Subcutaneous adipose tissue (tissue), 4 donors: ENCODE measurements around the gene SAPCD2. TPM values are rescaled to one million over a fixed set of nuclear protein-coding genes. Genes with fewer than 3 reads are reported as not detected.

ENCODE experiments used
- CTCF ChIP-seq: fragments of 450-650 bp; IDR thresholded peaks from one replicate; pipeline ENCODE4 v1.5.1; 2016; ENCODE audit warnings: low read depth, mild to moderate bottlenecking, control low read depth, antibody characterized with exemption, moderate library complexity
- total RNA-seq, 4 donors: library from RNA; depleted of rRNA; stranded (reverse); fragments of >200 nt; gene quantifications; one replicate each; pipeline ENCODE4 v1.1.0, GENCODE V29; 2016

SAPCD2 gene
- under 1 TPM in 3 of 4 donors, not detected in 1; 0.19 to 0.66 (median 0.51) TPM for total RNA-seq

- TF ChIP-seq CTCF, result no peak
These were observed at the start of gene SAPCD2 for GRCh38 chr9:137070201-137070905. Gene SAPCD2 (minus strand): TSS chr9:137070557. CDS start chr9:137070460, 97 bp downstream.

- no peak for TF ChIP-seq CTCF
These were observed 46.9 kb upstream of the SAPCD2 start for GRCh38 chr9:137117269-137117731.

GRCh38 chr9:137116728-137117127 lies 46.4 kb upstream of the SAPCD2 start:
- TF ChIP-seq CTCF, result no peak

GRCh38 chr9:137116027-137116507 lies 45.7 kb upstream of the SAPCD2 start:
- TF ChIP-seq CTCF, result no peak

- TF ChIP-seq CTCF, result no peak
These were observed 45.2 kb upstream of the SAPCD2 start for GRCh38 chr9:137115394-137116026.

- TF ChIP-seq CTCF, result no peak
These were observed 44.4 kb upstream of the SAPCD2 start, which contains the start of gene DPP7 for GRCh38 chr9:137114613-137115393. Gene DPP7 (minus strand): TSS chr9:137114733. CDS start chr9:137114713, 20 bp downstream.
